ENCODE measurements around the gene TBC1D1.

- peak; percentile 78 for TF ChIP-seq GATA2 (IDR thresholded peaks at IDR 0.05; ENCODE audit: low read depth, low read length)
- no peak for TF ChIP-seq GATA3 (IDR thresholded peaks at IDR 0.05; ENCODE audit: low read depth, low read length)
These were observed 203.5 kb downstream of the TBC1D1 start for GRCh38 chr4:38094419-38094818.

Measured in SH-SY5Y (cell line).